AG10803 (cell line): Measurements from ENCODE around the gene PIM2.

Experiments
- DNase-seq: peaks from one replicate; pipeline ENCODE4 v3.0.0; 2010; ENCODE audit warnings: low read depth
- H3K4me3 ChIP-seq: 2 replicates; pipeline ENCODE4 v1.5.1; 2011; ENCODE audit warnings: mild to moderate bottlenecking, low read length, control low read depth
- TF ChIP-seq, protein P1 (sequence below): conservative IDR thresholded peaks from 2 replicates; pipeline ENCODE4 v1.5.1; 2011; ENCODE audit warnings: mild to moderate bottlenecking, low read length, control low read depth, inconsistent platforms

Gene PIM2

DNA sequence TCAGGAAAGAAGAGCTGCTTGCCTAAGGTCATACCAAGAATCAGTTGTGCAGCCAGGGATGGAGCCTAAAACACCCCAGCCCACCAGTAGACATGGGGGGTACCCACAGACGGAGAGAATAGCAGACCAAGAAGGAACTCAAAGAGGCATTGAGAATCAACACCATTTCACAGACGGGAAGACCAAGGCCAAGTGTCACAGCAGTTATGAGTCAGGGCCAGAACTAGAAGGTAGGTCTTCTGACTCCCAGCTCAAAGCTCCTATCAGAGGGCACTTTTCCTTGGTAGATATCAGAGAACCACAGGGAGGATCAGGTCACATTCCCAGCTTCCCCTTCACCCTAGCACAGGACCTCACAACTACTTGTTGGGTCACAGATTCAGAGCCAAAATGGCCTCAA is 24.1 kb upstream of the PIM2 start:
- DNase-seq = no peak
- TF ChIP-seq, protein P1, sequence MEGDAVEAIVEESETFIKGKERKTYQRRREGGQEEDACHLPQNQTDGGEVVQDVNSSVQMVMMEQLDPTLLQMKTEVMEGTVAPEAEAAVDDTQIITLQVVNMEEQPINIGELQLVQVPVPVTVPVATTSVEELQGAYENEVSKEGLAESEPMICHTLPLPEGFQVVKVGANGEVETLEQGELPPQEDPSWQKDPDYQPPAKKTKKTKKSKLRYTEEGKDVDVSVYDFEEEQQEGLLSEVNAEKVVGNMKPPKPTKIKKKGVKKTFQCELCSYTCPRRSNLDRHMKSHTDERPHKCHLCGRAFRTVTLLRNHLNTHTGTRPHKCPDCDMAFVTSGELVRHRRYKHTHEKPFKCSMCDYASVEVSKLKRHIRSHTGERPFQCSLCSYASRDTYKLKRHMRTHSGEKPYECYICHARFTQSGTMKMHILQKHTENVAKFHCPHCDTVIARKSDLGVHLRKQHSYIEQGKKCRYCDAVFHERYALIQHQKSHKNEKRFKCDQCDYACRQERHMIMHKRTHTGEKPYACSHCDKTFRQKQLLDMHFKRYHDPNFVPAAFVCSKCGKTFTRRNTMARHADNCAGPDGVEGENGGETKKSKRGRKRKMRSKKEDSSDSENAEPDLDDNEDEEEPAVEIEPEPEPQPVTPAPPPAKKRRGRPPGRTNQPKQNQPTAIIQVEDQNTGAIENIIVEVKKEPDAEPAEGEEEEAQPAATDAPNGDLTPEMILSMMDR = no peak
- H3K4me3 ChIP-seq = no peak overlapping the region

DNA sequence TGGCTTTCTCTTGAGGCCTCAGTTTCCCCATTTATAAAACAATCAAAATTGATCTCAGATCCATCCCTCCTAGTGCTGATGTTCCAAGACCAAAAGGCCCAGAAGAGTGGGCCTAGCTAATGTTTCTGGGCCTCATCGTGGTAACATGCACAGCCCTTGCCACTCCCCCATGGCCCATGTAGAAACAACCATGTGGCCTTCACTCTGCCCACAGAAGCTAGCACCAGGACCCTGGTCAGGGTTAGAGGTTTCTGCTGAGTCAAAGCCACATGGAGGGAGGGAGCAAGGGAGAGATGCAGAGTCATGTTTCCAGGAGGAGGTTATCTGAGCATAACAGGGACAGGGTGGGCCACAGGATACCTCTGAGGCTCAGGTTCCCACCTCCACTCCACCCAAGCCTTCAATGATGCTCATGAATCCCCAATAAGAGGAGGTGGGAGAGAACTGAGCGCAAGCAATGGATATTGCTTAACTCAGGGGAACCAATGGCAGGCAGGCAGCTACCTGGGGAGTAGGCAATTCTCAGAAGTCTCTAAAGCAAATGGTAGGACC is 21.7 kb upstream of the PIM2 start:
- no peak for DNase-seq
- no peak overlapping the region for H3K4me3 ChIP-seq
- TF ChIP-seq, protein P1 = no peak

DNA sequence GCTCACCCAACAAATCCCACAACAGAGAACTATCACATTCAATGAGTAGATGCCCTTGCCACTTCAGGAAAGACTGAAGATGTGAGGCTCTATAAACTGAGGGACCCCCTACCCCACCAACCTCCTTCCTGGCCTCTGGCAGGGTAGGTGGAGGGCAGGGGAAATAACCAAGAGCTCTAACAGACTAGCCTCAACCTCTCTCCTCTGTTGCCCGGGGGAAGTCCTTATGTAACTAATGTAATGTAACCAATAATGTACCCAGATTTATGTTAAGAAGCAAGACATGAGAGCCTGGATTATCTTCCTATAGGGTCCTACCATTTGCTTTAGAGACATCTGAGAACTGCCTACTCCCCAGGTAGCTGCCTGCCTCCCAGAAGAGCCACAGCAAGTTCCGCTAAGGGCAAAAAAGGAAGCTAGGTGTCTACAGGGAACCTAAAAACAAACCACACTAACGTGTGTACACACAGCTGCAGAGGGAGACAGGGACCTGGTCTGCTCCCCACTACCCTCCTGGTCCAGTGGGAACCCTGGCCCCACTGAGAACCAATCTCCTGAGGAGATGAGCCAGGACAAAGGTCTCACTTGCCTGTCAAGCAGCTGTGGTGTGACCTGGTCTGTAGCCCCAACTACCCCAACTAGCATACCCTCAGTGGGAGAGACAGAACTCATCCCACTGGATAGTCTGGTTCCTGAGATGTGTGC is 20.9 kb upstream of the PIM2 start:
- DNase-seq = no peak
- H3K4me3 ChIP-seq = no peak overlapping the region
- TF ChIP-seq, protein P1 = no peak

DNA sequence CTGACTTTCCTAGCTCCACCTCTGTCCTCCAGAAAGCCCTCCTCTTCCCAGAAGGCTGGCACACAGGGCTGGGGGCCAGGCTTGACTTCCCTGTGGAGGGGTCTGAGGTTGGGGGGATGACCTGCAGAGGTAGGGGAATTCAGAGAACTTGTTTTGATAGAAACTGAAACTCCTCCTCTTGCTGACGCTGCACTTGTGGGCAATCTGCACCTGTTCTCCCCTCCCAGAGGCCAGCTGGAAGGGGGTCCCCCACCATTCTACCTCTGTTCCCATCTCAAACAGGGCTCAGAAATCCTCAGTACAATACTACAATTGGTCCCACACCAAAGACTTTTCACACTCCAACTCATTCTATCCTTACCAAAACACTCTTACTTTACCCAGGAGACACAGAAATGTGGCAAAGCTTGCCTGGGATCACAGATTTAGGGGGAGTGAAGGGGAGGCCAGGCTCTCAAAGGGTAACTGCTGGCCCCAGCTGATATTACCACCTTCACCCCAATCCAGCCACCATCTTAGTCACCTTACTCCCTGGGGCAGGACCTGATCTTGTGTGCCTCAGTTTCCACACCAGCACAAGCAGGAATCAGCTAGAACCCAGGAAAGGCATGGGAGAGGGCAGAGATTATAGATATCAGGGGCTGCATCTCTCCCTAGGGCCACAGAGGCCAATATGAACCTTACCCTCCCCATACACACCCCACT is 20.0 kb upstream of the PIM2 start:
- no peak for DNase-seq
- H3K4me3 ChIP-seq = no peak overlapping the region

DNA sequence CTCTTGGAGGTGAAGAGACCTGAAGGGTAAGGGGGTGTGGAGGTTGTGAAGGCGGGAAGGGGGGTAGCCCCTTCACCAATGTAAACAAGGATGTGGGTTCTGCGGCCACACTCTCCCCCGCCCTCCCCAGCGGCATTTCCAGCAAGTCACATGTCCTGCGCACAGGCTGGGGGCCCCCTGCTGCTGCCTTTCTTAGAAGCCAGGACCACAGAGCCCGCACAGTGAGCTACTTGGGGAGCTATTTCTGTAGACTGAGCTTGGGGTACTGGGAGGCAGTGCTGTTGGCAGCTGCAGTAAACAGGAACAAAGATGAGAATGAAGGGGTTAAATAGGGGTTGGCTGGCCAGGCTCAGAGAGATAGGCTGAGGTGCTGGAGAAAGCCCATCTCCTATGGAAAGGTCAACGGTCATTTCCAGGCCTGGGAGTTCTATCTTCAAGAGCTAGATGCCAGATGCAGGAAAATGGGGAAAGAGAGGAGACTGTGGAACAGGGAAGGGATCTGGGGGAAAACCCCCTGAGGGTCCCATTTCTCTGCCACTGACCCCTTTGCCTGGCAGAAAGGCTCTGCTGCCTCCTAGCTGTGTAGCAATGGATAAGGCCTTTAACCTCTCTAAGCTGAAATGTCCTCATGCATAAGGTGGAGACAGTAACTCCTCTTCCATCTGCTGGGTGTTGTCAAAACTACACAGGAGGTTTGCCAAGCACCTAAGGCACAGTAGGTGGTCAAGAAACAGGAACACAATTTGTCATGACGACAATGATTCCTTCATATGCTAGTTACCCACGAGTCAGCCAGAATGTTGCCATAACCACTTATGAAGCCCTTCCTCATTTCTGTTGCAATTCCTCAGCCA is 18.5 kb upstream of the PIM2 start:
- DNase-seq = no peak
- no peak overlapping the region for H3K4me3 ChIP-seq
- TF ChIP-seq, protein P1 = no peak

More for the DNA sequence above, 20.0 kb upstream of the PIM2 start:
- TF ChIP-seq, protein P1 = no peak

DNA sequence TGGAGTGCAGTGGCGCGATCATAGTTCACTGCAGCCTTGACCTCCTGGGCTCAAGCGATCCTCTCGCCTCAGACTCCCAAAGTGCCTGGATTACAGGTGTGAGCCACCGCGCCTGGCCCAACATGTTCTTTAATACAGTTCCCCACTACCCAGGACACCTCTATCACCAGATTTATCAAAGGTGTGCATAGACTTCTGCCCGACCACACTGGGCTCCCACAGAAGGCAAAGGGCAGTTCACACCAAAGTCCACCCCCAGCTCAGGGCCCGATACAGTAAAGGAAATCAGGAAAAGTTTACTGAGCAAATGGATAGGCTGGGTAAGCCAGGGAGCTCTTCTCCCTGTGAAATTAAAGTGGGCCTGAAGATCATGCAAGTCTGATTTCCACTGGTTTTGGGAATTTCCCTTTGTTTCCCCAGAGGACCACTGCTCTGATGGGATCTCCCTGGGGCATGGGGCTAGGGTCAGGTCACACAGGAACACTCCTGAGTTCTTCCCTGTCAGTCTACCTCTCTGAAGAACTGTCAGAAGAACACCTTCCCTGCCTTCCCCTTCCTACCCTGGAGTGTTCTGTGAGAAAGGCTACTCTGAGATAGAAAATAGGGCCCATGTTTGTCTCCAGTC is 17.7 kb upstream of the PIM2 start:
- no peak for DNase-seq
- H3K4me3 ChIP-seq = no peak overlapping the region
- TF ChIP-seq, protein P1 = no peak
